Dermis microvascular lymphatic vessel endothelial cell (primary cell): ENCODE measurements around the gene CNIH2. TPM values are rescaled to one million over a fixed set of nuclear protein-coding genes. Genes with fewer than 3 reads are reported as not detected.
"Not testable (repeated sequence)": the region's sequence is repeated elsewhere in the genome, so short reads cannot be mapped to it uniquely, and the experiment has no call there.

Experiments
- DNase-seq, 2 donors: peaks; one replicate each; pipeline versions ENCODE4 v3.0.0 to v3.0.0-alpha.2; 2010; ENCODE audit warnings: low read depth in 2 of 2
- total RNA-seq: library from RNA; depleted of rRNA; stranded (reverse); fragments of >200 nt; gene quantifications from 2 replicates; pipeline ENCODE4 v1.2.1, GENCODE V29; 2014

CNIH2 gene
- total RNA-seq, 1 donor from 2014 or later = not detected

GRCh38 chr11:66314561-66315497 is 36.9 kb downstream of the CNIH2 start:
- DNase-seq = no peak

GRCh38 chr11:66315498-66315885 is 37.5 kb downstream of the CNIH2 start:
- no peak for DNase-seq

DNA sequence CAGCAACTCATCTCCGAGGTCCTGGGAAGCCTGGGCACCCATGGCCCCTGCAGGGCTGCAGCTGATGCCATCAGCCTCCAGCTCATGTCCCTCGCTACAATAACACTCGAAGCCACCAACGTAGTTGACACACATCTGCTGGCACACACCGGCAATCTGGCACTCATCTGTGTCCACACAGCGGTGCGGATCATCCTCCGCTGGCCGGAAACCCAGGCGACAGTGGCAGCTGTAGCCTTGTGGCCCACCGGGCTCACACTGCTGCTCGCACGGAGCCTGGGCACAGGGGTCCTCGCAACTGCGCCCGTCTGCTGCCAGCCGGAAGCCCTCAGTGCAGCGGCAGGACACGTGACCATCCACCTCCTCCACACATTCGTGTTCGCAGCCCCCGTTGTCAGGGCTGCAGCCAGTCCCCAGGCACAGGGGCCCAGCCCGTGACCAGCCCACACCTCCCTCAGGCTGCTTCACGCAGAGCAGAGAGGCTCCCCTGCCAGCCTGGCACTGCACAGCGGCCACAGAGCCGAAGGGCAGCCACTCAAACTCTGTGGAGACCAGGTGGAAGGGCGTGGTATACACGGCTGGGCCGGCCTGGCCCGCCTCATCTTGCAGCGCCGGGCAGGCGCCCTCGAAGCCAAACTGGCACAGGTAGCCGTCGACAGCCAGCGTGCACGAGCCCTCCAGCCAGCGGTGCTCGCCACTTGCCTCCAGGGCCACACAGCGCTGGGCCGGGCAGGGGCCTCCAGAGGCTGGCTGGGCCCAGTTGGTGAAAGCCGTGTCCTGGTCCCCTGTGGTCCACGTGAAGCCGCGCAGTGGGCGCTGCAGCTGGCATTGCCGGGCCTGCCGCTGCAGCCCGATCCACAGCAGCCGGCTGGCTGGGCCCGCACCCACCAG is 38.2 kb downstream of the CNIH2 start:
- no peak for DNase-seq

- DNase-seq = peak in 1 of 2 donors; percentile 36
These were observed 38.9 kb downstream of the CNIH2 start, which contains the start of gene CD248 for GRCh38 chr11:66316849-66317251. Gene CD248 (minus strand): TSS chr11:66317044. CDS start chr11:66317027, 17 bp downstream.

GRCh38 chr11:66317322-66317722 is 39.3 kb downstream of the CNIH2 start:
- no peak for DNase-seq

DNA sequence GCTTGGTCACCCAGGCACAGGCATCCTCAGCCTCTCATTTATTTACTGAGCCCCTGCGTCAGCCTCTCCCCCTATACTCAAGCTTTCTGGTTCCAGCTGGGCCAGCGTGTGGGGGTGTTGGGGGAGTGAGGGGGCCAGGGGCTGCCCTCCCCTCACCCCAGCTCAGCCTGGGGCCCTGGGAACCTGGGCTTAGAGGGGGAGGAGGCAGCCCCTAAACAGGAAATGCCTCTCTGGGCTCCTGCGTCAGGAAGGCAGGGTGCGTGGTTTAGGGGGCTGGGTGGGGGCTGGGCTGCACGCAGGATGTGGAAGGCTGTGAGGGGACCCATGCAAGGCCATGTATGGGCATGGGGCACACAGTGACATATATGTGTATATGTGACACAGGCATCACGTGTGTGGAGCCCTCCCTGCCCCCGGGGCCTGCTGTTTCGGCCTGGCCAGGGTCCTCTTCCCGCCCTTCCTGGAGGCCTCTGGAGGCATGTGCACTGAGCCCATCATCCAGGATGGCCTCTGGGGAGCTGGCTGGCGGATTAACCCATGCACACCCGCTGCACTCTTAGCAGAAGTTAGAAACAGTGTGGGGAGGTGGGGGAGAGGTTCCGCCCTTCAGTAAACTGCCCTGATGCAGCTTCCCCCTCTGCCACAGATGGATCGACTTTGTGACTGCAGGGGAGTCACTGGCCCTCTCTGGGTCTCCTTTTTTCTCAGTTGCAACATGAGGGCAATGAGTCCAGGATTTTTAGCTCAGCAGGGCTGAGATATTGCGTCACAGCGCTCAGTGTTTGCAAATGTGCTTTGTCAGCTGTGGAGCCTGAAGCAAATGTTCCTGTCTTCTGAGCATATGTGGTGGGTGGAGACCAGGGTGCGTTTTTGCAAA is 40.0 kb downstream of the CNIH2 start:
- DNase-seq = no peak

DNA sequence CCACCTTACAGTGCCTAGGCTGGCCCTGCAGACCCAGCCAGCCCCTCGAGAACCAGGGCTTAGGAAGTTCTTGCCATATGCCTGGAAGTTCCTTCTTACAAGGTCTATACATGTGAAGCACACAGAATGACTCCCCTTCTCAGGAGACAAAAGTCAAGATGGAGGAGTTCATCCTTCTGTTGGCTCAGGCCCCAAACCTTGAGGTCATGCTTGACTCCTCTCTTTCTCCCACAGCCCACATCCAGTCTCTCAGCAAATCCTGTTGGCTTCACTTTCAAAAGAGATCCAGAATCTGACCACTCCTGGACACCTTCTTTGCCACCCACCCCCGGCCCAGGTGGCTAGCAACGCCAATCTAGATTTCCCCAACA is 40.6 kb downstream of the CNIH2 start:
- DNase-seq = no peak

GRCh38 chr11:66320289-66320688 is 42.3 kb downstream of the CNIH2 start:
- DNase-seq = not testable (repeated sequence)

DNA sequence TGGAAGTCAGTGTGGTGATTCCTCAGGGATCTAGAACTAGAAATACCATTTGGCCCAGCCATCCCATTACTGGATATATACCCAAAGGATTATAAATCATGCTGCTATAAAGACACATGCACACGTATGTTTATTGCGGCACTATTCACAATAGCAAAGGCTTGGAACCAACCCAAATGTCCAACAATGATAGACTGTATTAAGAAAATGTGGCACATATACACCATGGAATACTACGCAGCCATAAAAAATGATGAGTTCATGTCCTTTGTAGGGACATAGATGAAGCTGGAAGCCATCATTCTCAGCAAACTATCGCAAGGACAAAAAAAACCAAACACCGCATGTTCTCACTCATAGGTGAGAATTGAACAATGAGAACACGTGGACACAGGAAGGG is 42.8 kb downstream of the CNIH2 start:
- not testable (repeated sequence) for DNase-seq

GRCh38 chr11:66321606-66322005 is 43.6 kb downstream of the CNIH2 start:
- DNase-seq = no peak

DNA sequence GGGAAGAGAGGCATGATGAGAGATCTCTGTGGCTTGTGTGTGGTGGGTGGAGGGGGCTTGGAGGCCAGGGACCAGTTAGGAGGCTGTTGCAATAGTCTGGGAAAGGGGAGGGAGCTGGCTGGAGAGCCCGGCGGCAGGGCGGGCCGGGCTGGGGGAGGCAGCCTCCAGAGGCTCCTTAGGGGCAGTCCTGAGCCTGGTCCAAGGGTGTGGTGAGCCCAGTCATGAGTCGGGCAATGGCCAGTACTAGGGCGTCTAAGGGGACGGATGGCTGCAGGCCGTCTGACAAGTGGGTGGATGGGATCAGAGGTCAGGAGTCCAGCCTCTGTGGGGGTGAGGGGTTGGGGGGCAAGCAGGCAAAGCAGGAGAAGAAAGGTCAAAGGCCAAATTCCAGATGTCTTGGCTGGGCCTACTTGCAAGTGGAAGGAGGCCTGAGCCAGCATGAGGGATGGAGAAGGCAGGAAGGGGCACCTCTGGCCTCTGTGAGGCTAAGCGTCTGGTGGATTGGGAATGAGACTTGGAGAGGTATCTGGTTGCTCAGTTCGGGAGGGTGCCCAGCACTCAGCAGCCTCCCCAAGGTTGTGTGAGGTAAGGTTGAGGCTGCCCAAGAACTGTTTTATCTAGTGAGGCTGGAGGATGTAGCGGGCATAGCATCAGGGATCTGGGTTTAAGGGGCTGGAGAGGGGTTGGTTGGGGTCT is 44.9 kb downstream of the CNIH2 start:
- DNase-seq = no peak

DNA sequence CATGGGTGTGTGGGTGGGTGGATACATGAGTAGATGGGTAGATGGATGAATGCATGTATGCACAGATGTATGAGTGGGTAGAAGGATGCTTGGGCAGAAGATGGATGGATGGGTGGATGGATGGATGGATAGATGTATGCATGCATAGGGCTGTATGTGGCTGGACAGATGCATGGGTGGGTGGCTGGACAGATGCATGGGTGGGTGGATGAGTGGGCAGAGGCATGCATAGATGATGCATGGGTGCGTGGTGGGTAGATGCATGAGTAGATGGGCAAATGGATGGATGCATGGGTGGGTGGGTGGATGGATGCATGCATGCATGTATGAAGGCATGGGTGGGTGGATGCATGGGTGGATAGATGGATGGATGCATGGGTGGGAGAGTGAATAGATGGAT is 45.7 kb downstream of the CNIH2 start:
- DNase-seq = no peak

DNA sequence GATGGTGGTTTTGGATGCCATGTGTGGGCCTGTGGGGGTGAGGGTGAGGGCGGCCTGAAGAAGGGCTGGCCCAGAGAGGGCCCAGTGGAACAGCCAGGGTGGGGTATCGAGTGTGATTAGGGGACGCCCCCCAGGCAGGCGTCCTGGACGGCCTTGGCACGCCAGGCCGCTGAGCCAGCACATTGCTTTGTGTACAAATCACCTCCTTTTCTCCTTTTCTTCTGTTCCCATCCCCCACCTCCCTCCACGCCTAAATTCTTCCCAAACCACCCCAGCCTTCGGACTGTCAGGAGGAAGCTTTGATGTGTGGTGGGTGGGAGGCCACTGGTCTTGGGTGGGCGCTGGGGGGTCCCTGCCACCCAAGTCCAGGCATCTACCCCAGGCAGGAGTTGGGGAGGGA is 46.7 kb downstream of the CNIH2 start:
- no peak for DNase-seq

GRCh38 chr11:66325263-66325671 is 47.3 kb downstream of the CNIH2 start:
- no peak for DNase-seq

DNA sequence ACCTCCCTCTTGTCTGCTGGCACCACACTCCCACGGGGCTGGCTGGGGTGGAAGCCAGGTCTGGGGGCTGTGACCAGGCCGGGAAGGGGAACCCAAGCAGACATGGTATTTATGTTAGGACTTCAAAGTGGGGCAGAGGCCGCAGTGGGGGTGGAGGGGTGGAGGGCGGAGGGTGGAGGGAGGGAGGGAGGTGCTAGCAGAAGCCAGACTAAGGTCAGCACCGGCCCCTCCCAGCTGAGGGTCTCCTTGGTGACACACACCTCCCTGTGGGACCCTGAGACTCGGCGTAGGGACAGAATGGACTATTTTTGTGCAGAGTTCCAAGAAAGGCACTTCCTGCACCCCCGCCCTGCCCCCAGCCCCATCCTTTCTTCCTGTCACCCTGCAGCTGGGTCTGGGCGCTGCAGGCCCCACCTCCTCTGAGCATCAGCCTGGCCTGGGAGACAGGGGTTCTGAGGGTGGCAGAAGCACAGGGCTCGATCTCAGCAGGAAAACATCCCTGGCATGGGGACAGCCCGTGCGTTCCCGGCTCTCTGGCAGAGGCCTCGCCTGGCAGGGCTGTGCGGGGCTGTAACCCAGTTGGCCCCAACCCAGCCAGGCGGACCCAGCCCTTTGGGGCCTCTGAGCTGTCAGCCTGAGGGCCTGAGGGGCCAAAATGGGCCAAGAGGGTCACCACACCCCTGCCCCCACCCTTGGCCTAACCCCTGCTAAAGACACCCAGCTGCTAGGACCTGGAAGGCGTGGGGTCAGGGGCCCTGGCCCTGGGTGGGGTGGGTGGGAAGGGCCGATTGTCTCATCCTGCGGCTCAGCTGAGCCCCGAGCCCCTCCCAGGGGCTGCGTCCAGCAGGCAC is 48.5 kb downstream of the CNIH2 start:
- DNase-seq = no peak

DNA sequence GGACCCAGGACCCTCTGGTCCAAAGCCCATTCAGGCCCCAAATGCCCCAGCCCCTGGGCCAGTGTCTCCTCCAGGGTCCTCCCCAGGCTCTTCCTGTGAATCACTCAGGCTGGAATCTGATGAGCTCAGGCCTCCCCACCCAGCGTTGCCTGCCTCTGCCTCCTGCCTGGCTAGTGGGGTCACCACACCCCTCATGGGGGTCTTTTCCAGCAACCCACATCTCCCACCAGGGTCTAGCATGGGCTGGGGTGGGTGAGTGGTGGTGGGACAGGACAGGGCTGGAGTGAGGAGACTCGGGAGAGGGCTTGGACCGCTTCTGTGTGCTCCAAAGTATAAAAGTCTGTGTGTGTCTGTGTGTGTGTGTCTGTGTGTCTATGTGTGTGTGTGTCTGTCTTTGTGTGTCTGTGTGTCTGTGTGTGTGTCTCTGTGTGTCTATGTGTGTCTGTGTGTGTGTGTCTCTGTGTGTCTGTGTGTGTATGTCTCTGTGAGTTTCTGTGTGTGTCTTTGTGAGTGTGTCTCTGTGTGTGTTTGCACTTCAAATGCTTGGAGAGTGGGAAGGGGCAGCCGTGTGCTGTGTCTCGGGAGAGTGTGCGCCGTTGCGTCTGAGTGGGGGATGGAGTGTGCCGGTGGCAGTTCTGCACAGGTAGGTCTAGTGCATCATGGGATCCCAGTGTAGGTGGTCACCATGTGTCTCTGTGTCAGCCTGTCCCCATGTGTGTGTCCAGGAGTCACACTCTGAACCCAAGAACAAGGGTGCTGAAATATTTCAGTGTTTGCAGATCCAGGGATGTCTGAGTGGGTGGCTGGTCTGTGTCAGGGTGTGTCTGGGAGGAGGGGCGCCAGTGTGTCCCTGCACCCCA is 49.4 kb downstream of the CNIH2 start:
- peak in 1 of 2 donors; percentile 17 for DNase-seq

GRCh38 chr11:66328031-66328301 is 50.0 kb downstream of the CNIH2 start:
- DNase-seq = no peak

DNA sequence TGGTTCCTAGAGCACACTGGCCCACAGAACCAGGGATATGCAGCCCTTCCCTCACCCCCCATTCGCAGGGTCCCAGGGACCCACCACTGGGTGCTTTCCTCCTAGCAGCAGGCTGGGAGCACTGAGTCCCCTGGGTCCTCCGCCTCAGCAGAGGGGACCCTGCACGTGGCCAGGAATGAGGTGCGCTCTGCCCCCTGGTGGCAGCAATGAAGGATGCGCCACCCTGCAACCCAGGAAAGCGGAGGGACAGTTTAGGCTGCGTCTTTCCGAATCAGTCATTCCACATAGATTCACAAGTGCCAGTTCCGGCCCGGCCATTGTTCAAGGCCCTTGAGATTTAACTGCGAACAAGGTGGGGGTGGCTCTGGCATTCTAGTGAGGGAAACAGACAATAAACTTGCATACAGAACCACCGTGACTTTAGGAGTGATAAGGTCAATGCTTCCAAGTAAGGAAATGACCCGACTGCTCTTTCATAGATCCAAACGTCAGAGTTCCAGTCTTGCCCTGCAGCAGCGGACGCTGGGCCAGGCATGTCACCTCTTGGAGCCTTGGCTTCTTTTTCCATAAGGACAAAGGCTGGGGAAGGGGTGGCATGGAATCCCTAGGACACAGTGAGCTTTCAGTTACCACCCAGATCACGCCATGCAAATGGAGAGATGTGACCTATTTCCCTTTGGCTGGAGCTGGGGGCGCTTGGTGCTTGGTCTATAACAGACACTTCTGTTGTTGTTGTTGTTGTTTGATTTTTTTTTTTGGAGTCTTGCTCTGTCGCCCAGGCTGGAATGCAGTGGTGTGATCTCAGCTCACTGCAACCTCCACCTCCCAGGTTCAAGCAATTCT is 50.5 kb downstream of the CNIH2 start:
- peak; percentile 44 to 68 for DNase-seq
